KBM-7 (cell line): Measurements from ENCODE around the gene MRPL55.
A peak's percentile ranks its signal among the peaks of the same experiment; 100 is the strongest.

ENCODE experiments used
- DNase-seq: peaks from one replicate; pipeline ENCODE4 v3.0.0-alpha.2; 2015
- in situ Hi-C: fragments of 300-500 bp; cut with MboI; formaldehyde crosslinking; loops from 2 replicates; pipeline ENCODE4 v1.14.3; 2020; ENCODE audit warnings: low sequenced_read_pairs, low pct_unique_long_range_greater_than_20kb, mixed read lengths

The MRPL55 gene

GRCh38 chr1:228064296-228064695 lies 44.8 kb downstream of the MRPL55 start:
- in situ Hi-C loops, result no loop called here
- DNase-seq, result no peak

DNA sequence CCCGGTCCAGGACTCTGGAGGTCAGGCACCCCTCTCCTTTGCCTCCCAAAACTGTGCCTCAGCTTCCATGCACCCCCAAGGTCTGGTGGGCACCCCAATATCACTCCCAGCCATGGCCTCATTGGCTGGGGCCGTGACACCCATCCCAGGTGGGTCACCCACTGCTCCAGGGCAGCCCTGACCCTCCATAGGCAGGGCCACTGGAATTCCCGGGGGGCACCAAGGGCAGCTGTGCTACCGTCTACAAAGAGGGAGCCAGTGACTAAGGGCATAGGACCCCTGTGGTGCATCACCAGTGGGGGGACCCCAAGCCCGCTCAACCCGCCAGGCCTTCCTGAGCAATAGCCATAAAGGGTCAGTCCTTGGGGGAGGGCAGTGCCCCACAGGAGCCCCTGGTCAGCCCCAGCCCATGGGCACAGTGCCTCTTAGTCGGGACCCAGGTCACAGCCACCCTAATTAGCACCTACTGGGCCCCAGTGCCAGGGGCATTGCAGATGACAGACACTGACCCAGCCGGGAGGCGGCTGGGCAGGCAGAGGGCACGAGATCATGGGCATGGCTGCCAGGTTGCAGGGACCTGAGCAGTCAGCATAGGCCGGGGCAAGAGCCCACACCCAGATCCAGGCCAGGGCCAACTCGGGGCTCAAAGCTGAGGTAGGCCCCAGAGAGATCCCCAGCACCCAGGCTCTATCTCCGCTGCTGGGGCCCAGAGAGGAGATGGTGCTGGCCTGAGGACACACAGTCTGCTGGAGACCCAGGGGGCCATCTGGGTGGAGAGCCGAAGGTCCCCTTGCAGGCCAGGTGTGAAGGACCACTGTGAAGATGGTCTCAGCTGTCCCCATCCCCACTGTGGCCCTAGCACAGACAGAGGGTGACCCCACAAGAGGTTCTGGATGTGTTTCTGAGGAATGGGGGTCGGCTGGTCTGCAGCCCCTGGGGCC lies 45.6 kb downstream of the MRPL55 start:
- in situ Hi-C loops, result no loop called here
- no peak for DNase-seq

DNA sequence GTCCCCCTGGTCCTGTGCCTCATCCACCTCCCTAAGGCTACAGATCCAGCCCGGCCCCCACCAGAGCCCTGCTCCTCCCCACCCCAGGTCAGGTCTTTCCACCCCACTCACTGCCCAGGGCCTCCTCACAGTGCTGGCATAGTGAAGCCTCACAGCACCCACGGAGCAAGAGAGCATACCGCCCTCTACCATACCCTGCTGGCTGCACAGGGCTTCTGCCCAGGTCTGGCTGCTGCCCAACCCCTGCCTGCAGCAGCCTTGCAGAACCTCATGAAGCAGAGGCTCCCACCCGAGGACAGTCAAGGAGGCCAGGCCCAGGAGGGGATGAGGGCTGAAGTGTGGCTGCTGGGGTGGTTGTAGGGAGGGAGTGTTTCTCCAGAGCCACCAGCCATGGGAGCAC lies 46.3 kb downstream of the MRPL55 start:
- in situ Hi-C loops, result no loop called here
- no peak for DNase-seq

DNA sequence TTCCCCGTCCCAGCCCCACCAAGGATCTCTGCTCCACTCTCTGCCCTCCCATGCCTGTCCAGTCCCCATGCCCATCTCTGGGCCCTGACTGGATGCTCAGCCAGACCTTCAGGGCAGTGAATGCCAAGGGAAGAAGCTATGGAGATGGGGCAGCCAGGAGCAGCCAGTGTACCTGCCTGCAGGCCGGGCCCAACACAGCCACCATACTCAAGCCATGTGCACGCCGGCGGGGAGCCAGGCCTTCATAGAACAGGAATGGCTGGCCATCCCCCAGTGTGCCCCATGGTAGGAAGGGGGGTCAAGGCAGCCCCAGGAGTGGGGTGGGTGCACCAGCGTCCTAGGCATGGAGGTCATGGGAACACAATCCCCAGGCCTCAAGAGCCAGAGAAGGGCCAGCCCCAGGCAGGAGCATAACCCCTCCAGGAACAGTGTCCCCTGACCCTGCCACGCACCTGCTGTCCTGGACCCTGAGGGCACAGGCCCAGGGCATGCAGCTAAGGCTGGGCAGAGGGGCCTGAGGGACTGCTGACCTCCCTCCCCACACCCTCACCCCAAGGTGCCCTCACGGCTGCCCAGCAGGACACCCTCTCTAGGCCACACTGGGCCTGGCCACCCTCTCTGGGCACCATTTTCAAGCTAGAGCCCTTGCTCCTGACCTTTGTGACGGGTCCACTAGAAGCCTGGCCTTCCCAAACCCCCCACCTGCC lies 46.9 kb downstream of the MRPL55 start:
- in situ Hi-C loops, result no loop called here
- DNase-seq, result no peak

- DNase-seq, result no peak
- in situ Hi-C loops, result no loop called here
Measured at GRCh38 chr1:228061411-228062084, 47.6 kb downstream of the MRPL55 start.

DNA sequence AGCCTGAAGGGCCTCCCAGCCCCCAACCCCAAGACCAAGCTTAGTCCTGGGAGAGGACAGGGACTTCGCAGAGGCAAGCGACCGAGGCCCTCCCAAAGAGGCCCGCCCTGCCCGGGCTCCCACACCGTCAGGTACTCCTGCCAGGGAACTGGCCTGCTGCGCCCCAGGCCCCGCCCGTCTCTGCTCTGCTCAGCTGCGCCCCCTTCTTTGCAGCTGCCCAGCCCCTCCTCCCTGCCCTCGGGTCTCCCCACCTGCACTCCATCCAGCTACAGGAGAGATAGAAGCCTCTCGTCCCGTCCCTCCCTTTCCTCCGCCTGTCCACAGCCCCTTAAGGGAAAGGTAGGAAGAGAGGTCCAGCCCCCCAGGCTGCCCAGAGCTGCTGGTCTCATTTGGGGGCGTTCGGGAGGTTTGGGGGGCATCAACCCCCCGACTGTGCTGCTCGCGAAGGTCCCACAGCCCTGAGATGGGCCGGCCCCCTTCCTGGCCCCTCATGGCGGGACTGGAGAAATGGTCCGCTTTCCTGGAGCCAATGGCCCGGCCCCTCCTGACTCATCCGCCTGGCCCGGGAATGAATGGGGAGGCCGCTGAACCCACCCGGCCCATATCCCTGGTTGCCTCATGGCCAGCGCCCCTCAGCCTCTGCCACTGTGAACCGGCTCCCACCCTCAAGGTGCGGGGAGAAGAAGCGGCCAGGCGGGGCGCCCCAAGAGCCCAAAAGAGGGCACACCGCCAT lies 48.5 kb downstream of the MRPL55 start:
- in situ Hi-C loops, result no loop called here
- no peak for DNase-seq

GRCh38 chr1:228059634-228060457 lies 49.3 kb downstream of the MRPL55 start:
- in situ Hi-C loops, result no loop called here
- peak; percentile 59 for DNase-seq

- no peak for DNase-seq
- in situ Hi-C loops, result no loop called here
Measured at GRCh38 chr1:228058949-228059633, 50.0 kb downstream of the MRPL55 start.

DNA sequence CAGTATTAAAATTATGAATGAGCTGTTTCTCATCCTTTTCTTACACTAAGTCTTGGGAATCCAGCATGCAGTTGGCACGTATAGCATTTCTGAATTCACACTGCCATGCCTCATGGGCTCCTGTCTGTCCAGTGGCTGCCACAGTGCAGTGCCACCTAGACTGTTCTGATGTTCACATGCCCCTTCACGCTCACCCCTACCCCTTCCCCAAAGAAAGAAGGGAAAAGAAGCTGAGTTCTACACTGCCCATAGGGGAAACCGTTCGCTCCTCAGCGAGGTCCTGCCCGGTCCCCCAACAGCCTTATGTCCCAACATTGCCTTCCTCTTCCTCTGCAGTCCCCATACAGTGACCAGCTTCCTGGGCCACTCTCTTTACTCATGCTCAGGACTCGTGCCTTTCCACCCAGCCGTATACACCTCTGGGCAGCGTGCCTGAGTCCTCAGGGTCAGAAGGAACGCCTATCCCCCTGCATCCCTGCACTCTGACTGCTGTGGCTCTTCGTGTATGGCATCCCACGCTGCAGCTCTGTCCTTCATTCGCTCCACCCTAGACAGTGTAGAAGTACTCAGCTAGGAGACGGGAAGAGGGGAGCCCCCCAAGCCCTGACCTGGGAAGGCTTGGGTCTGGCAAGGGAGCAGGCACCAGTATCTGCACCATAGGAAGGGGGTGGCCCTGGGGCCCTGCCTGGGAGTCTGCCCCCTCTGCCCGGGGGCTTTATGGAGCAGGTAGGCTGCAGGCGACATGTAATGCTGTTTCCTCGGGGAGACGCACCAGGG lies 50.7 kb downstream of the MRPL55 start:
- in situ Hi-C loops, result no loop called here
- DNase-seq, result no peak
